HG03097 (cell line): ENCODE results near the gene GRAMD1C.
A peak's percentile ranks its signal among the peaks of the same experiment; 100 is the strongest.
"Not testable (repeated sequence)": the region's sequence is repeated elsewhere in the genome, so short reads cannot be mapped to it uniquely, and the experiment has no call there.

Experiments used
- ATAC-seq: cut with Tn5 transposase; IDR thresholded peaks from one replicate; pipeline ENCODE4 v1.9.1; 2021; ENCODE audit not compliant: unreplicated experiment, low FRiP score

Gene GRAMD1C

DNA sequence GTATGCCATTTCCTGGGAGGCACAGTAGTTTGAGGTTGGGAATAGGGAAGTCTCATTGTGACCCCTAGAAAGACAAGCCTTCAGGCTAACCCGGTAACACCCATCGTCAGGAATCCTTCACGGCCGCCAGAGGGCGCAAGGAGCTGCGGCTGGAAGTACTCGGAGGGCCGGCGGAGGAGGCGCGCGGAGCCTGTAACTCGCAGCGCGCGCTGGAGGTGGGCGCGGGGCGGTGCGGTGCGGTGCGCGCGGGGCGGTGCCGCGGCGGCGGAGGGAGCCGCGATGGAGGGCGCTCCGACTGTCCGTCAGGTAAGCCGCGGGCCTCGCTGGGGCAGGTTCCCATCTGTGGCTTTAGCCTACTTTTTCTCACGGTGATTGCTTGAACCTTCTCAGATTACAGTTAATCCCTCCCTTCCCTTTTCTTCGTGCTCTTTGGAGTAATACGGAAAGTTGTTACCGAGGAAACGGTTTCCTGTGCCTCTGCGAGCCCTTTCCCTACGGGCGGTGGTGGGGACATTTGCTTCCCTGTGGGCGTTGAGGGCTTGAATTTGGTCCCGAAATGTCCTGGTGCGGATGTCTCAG is at the start of gene GRAMD1C:
Gene GRAMD1C, plus strand, starts transcription at position 158 of the 579 bp plus-strand sequence. Its CDS starts 122 bp downstream, at position 280.
- ATAC-seq = peak; percentile 95

- no peak for ATAC-seq
Measured at GRCh38 chr3:113791381-113791780, 47.2 kb upstream of the GRAMD1C start.

GRCh38 chr3:113794526-113794925 is 44.1 kb upstream of the GRAMD1C start:
- no peak for ATAC-seq

- no peak for ATAC-seq
Measured at GRCh38 chr3:113795693-113796092, 42.9 kb upstream of the GRAMD1C start.

- no peak for ATAC-seq
Measured at GRCh38 chr3:113802795-113803455, 35.7 kb upstream of the GRAMD1C start.

DNA sequence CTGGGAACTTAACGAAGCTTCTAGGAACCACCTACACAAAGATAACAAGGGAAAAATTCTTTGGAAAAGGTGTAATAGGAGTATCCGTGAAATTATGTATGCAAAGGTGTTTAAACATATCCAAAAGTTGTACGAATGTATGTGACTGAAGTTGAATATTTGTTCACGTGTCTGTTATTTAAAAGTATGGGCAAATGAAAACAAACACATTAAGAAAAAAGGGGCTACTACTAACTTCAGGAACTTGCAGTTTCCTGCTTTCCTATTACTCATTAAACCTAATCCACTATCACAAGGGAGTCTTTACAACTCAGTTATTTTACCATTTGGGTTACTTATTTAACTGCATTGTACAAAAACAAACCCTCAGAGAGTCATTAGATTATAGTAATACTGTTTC is 33.9 kb upstream of the GRAMD1C start:
- ATAC-seq = peak; percentile 49

- no peak for ATAC-seq
Measured at GRCh38 chr3:113805249-113805648, 33.3 kb upstream of the GRAMD1C start.

DNA sequence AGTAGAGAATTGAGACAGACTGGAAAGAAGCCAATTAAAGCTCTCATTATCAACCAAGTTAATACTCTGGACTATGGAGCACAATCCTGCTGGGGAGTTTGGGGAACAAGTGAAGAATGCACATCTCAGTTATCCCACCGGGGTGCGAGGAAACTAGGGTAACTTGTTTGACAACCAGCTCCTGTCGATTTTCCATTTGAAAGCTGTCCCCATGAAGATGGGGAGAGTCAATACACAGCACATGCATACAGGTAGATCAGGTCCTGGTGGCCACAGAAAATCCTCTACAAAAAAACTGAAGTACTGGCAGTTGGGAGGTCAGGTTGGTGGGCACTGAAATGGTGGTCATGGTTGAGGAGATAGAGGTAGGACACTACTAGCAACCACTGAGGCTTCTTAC is 25.7 kb upstream of the GRAMD1C start:
- ATAC-seq = no peak

DNA sequence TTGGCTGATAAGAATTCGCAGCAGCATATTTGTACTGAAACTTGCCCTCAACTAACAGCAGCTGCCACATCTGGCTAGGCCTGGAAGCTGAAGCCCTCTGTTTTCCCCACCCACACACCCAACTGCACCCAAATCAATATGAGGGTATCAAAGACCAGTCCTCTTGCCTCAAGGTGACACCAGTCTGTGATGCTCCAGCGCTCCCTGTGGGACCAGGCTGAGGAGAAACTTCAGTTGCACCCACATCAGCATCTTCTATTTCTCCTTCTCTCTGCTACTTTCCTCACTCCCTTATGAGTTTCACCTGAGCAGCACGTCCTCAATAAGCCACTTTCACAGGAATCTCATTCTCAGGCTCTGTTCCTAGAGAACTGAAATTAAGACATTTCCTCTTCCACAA is 18.7 kb upstream of the GRAMD1C start:
- ATAC-seq = no peak

GRCh38 chr3:113825090-113825489 is 13.5 kb upstream of the GRAMD1C start:
- peak; percentile 74 for ATAC-seq

- no peak for ATAC-seq
Measured at GRCh38 chr3:113828600-113828999, 10.0 kb upstream of the GRAMD1C start.

DNA sequence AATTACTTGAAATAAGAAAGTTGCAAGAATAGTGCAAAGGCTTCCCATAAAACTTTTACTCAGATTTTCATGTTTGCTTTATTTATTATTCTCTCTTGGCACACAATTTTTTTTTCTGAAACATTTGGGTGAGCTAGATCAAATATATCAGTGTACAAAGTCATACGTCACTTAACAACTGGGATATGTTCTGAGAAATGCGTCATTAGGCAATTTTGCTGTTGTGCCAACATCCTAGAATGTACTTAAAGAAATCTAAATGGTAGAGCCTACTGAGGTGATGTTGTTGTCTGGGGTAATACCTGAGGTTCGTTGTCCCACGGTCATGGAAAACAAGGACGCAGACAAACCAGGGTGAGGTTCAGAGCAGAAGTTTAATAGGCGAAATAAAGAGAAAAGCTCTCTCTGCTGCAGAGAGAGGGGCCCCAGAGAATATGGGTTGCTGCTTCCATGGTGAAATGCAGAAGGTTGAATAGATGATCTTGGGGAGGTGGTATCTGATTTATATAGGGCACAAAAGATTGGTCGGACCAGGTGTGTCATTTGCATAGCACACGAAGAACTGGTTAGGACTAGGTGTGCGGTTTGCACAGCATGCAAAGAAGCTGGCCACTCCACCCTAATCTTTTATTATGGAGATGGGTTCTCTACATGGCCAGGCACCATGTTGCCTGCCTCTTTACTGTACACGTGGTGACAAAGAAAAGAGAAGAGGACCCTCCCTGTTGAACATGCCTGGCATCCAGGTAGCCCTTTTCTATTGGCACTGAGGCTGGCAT is 8.8 kb upstream of the GRAMD1C start:
- ATAC-seq = no peak

DNA sequence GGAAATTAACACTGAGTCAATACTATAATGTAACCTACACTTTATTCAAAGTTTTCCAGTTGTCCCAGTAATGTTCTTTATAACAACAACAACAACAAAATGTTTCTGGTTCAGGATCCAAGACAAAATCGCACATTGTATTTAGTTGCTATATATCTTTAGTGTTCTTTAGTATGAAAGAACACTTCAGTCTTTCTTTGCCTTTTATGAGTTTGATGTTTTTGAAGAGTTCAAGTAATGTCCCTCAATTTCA is 7.6 kb upstream of the GRAMD1C start:
- no peak for ATAC-seq

- ATAC-seq = no peak
Measured at GRCh38 chr3:113832477-113833164, 6.0 kb upstream of the GRAMD1C start.

DNA sequence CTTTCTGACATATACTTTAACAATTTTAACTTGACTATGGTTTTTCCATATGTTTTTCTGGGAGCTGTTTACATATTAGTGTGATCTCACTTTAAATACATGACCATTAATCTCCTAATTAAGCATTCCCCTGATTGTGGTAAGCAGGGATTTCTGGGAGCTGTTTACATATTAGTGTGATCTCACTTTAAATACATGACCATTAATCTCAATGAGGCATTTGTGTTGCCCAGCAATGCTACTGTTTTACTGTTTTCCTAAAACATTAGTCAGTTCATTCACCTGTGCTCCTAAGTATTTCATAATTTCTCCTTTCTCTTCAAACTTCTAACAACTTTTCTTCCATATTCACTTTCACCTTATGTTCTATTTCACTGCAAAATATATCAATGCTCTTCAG is 3.6 kb upstream of the GRAMD1C start:
- ATAC-seq = no peak

DNA sequence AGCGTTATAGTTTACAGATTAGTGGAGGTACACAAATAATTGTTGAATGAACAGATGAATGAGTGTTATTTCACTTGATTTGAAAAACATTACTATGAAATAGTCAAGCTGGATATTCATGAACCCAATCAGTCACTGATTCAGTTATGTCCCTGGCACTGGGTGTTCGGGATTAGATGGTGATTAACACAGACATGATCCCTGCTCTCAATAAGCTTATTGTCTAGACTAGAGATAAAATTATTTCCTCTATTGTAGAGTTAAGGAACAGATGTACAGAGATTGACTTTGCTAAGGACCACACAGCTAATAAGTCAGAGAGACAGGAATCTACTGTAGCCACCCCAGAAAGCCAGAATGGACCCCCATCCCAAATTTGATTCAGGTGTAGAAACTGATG is 963 bp downstream of the GRAMD1C start:
- ATAC-seq = no peak

DNA sequence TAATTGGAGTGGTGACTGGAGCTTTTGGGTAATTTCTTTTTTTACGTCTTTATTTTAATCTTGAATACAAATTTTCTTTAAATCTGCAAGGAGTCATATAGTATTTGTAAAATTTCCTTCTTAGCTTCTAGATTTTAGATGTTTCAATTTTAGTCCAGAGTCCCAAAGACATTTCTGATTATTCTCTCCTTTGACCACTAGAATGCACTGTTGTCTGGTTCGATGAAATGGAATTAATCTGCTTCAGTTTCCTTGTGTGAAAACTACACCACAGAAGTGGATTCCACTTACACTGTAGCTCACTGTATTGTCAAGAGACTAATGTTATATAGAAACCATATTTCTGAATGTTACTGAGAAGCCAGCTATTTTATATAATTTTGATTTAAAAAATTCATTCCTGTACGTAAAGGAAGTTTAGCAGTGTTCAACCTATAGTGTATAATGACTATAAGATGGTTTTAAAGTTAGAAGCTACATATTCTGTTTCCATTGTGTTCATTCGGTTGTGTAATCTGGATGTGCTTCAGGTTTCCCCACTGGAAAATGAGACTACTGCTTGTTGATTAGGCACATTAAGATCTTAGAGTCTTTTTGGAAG is 6.1 kb downstream of the GRAMD1C start:
- ATAC-seq = no peak

DNA sequence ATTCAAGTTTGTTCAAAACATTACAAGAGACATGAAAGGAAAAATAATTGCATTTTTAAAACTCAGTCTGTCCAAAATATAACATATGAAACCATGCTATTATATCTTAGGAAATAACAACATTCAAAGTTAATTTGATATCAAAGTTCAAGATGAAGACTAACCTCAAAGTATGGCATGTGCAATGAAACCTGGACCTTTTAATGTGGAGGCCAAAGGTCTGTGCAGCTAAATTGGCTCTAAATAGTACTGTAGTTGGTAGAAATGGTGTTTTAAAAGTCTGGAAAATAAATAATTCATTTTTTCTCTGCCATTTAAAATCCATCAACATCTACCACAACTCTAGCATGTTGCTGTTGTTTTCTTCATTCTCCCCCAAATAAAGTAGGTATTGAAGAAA is 8.7 kb downstream of the GRAMD1C start:
- no peak for ATAC-seq

- ATAC-seq = no peak
Measured at GRCh38 chr3:113847664-113848461, 9.3 kb downstream of the GRAMD1C start.

DNA sequence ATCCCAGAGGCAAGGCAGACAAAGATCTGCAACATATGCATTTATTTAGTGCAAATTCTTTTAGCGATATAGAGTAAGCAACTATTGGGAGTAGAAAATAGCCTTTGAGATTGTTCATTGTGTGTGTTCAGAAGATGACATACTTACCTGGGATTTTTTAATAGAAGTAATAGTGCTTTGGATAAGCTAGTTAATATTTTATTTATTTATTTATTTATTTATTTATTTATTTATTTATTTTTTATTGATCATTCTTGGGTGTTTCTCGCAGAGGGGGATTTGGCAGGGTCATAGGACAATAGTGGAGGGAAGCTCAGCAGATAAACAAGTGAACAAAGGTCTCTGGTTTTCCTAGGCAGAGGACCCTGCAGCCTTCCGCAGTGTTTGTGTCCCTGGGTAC is 10.5 kb downstream of the GRAMD1C start:
- not testable (repeated sequence) for ATAC-seq
